Vagina (tissue), 2 donors: ENCODE measurements around the gene HTR3A. TPM values are rescaled to one million over a fixed set of nuclear protein-coding genes. Genes with fewer than 3 reads are reported as not detected.

ENCODE experiments used
- DNase-seq, 2 donors: peaks; one replicate each; pipeline ENCODE4 v3.0.0-alpha.2; 2017; ENCODE audit errors: extremely low spot score in 2 of 2
- H3K27ac ChIP-seq: fragments of 200-600 bp; sonication (generic); one replicate; pipeline ENCODE4 v1.5.1; 2019
- H3K27me3 ChIP-seq: fragments of 200-600 bp; sonication (generic); one replicate; pipeline ENCODE4 v1.5.1; 2019
- H3K36me3 ChIP-seq, 2 donors: fragments of 200-600 bp; sonication (generic); one replicate each; pipeline ENCODE4 v1.5.1; 2017 to 2019
- H3K4me1 ChIP-seq: fragments of 200-600 bp; sonication (generic); one replicate; pipeline ENCODE4 v1.5.1; 2019
- H3K4me3 ChIP-seq, 2 donors: fragments of 200-600 bp; sonication (generic); 1 replicate in 1 of 2; 2 replicates in 1 of 2; pipeline ENCODE4 v1.5.1; 2016 to 2019
- H3K9me3 ChIP-seq: fragments of 200-600 bp; sonication (generic); one replicate; pipeline ENCODE4 v1.5.1; 2019
- CTCF ChIP-seq, 3 experiments: fragments of 450-650 bp in 2 of 3; fragments of 200-600 bp in 1 of 3; sonication (generic) in 1 of 3; IDR thresholded peaks; one replicate each; pipeline ENCODE4 v1.5.1; 2017 to 2019; ENCODE audit warnings: antibody characterized with exemption in 3 of 3, mild to moderate bottlenecking in 2 of 3, moderate library complexity in 2 of 3
- POLR2A ChIP-seq, 2 donors: fragments of 450-650 bp; IDR thresholded peaks; one replicate each; pipeline ENCODE4 v1.6.1; 2017; ENCODE audit warnings: antibody characterized with exemption in 2 of 2, mild to moderate bottlenecking in 2 of 2, moderate library complexity in 2 of 2
- POLR2AphosphoS5 ChIP-seq, 2 donors: sonication (generic); formaldehyde crosslinking; IDR thresholded peaks; one replicate each; pipeline ENCODE4 v1.9.0; 2017; ENCODE audit warnings: antibody characterized with exemption in 2 of 2, mild to moderate bottlenecking in 2 of 2, low read depth in 1 of 2; ENCODE audit not compliant: insufficient read depth in 1 of 2
- intact Hi-C: fragments of 100-400 bp; cut with DNase I; formaldehyde crosslinking; loops from one replicate; pipeline ENCODE4 v1.15.1; 2023
- total RNA-seq: library from RNA; depleted of rRNA; stranded (reverse); fragments of >200 nt; gene quantifications from one replicate; pipeline ENCODE4 v1.2.3, GENCODE V29; 2016

The HTR3A gene
- total RNA-seq, 1 donor from 2014 or later: not detected

DNA sequence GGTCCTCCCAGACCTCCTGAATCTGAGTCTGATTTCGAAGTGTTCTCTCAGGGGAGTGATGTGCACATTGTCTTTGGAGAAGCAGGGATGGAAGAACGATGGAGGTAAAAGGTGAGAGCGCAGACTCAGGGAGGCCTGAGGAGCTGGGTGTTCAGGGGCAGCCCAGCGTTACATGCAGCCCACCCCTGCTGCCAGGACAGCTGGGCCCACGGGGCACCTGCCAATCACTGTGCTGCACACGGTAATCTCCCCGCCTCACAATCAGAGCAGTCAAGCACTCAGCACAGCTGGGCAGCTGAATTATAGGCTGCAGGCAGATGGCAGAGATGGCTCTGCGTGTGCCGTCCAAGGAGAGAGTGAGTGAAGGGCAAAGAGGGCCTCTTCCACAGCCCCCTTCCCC lies 17.9 kb upstream of the HTR3A start:
- Histone ChIP-seq H3K4me3 (no peak overlapping the region), H3K9me3 (no peaks in the 10 kb centered on the region), H3K27me3 (no peaks in the 10 kb centered on the region), H3K4me1 (no peaks in the 10 kb centered on the region), H3K36me3 (no peaks in the 10 kb centered on the region), H3K27ac (no peak overlapping the region)
- intact Hi-C loops: no loop called here
- no peak for DNase-seq
- no peak for TF ChIP-seq POLR2A (IDR thresholded peaks at IDR 0.05)
- no peak for TF ChIP-seq CTCF (IDR thresholded peaks at IDR 0.05)
- TF ChIP-seq POLR2AphosphoS5 (IDR thresholded peaks at IDR 0.05; ENCODE audit: insufficient read depth in 1 of 2, low read depth in 1 of 2): no peak

GRCh38 chr11:113960702-113961330 lies 14.1 kb upstream of the HTR3A start:
- Histone ChIP-seq H3K27ac (no peak overlapping the region), H3K4me3 (no peak overlapping the region), H3K27me3 (no peaks in the 10 kb centered on the region), H3K36me3 (no peaks in the 10 kb centered on the region), H3K9me3 (no peaks in the 10 kb centered on the region), H3K4me1 (no peaks in the 10 kb centered on the region)
- TF ChIP-seq POLR2A (IDR thresholded peaks at IDR 0.05): no peak
- TF ChIP-seq POLR2AphosphoS5 (IDR thresholded peaks at IDR 0.05; ENCODE audit: insufficient read depth in 1 of 2, low read depth in 1 of 2): no peak
- no peak for TF ChIP-seq CTCF (IDR thresholded peaks at IDR 0.05)
- intact Hi-C loops: no loop called here
- DNase-seq: no peak

GRCh38 chr11:113967361-113967760 lies 7.5 kb upstream of the HTR3A start:
- no peak overlapping the region for H3K27ac ChIP-seq
- TF ChIP-seq POLR2A (IDR thresholded peaks at IDR 0.05): no peak
- no peak for TF ChIP-seq POLR2AphosphoS5 (IDR thresholded peaks at IDR 0.05; ENCODE audit: insufficient read depth in 1 of 2, low read depth in 1 of 2)
- no peak for TF ChIP-seq CTCF (IDR thresholded peaks at IDR 0.05)
- H3K4me3 ChIP-seq: no peak overlapping the region
- H3K36me3 ChIP-seq: no peaks in the 10 kb centered on the region
- no peaks in the 10 kb centered on the region for H3K9me3 ChIP-seq
- H3K4me1 ChIP-seq: no peaks in the 10 kb centered on the region
- H3K27me3 ChIP-seq: no peaks in the 10 kb centered on the region
- intact Hi-C loops: no loop called here
- no peak for DNase-seq

DNA sequence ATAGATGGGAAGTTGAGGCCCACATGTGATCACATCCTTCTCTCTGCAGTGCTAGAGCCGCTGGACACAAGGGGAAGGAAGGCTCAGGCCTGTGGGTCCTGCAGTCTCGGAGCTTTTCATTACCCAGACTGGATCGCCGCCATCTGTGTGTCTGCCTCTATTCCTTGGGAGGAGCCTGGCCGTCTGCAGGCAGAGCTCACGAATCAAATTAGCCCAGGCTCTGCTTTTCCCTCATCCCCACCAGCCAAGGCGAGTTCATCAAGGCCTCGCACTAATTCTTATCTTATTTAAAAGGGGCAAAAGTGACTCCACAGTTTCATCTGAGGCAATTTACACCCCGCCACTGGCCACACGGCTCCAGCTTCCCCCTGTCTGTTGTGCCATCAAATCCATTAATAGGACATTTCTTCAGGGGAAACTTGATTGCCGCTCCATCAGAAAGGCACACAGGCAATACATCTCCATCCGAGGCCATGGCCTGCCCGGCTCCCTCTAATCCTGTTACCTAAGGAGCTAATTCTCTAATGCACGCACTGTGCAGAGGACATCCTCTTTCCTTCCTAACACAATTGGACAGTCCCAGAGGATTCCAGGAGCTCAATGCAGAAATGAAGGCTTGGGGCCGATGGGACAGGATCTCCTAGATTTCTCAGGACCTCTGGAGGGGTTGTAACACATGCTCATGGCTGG lies 3.3 kb upstream of the HTR3A start:
- TF ChIP-seq POLR2A (IDR thresholded peaks at IDR 0.05): no peak
- no peak for TF ChIP-seq POLR2AphosphoS5 (IDR thresholded peaks at IDR 0.05; ENCODE audit: insufficient read depth in 1 of 2, low read depth in 1 of 2)
- TF ChIP-seq CTCF (IDR thresholded peaks at IDR 0.05): no peak
- H3K4me3 ChIP-seq: no peak overlapping the region
- H3K27me3 ChIP-seq: no peaks in the 10 kb centered on the region
- no peak for DNase-seq
- no peaks in the 10 kb centered on the region for H3K9me3 ChIP-seq
- H3K36me3 ChIP-seq: no peaks in the 10 kb centered on the region
- intact Hi-C loops: no loop called here
- no peaks in the 10 kb centered on the region for H3K4me1 ChIP-seq
- no peak overlapping the region for H3K27ac ChIP-seq

GRCh38 chr11:113977071-113977490 lies 2.2 kb downstream of the HTR3A start:
- no peak for DNase-seq
- Histone ChIP-seq H3K27me3 (no peaks in the 10 kb centered on the region), H3K4me1 (no peaks in the 10 kb centered on the region), H3K27ac (no peak overlapping the region), H3K36me3 (no peaks in the 10 kb centered on the region), H3K4me3 (no peak overlapping the region), H3K9me3 (no peaks in the 10 kb centered on the region)
- intact Hi-C loops: no loop called here
- TF ChIP-seq POLR2A (IDR thresholded peaks at IDR 0.05): no peak
- no peak for TF ChIP-seq POLR2AphosphoS5 (IDR thresholded peaks at IDR 0.05; ENCODE audit: insufficient read depth in 1 of 2, low read depth in 1 of 2)
- no peak for TF ChIP-seq CTCF (IDR thresholded peaks at IDR 0.05)
